Stimulated activated CD8-positive, alpha-beta memory T cell treated with anti-CD3 and anti-CD28 coated beads, Interleukin-4, amount 100 ng/mL, for 4 hours (primary cell): ENCODE data around the gene CHST8.

Experiments
- DNase-seq, 2 donors: peaks; one replicate each; pipeline ENCODE4 v3.0.0-alpha.2; 2020; ENCODE audit warnings: low read depth in 2 of 2, low spot score in 1 of 2

Gene CHST8

DNA sequence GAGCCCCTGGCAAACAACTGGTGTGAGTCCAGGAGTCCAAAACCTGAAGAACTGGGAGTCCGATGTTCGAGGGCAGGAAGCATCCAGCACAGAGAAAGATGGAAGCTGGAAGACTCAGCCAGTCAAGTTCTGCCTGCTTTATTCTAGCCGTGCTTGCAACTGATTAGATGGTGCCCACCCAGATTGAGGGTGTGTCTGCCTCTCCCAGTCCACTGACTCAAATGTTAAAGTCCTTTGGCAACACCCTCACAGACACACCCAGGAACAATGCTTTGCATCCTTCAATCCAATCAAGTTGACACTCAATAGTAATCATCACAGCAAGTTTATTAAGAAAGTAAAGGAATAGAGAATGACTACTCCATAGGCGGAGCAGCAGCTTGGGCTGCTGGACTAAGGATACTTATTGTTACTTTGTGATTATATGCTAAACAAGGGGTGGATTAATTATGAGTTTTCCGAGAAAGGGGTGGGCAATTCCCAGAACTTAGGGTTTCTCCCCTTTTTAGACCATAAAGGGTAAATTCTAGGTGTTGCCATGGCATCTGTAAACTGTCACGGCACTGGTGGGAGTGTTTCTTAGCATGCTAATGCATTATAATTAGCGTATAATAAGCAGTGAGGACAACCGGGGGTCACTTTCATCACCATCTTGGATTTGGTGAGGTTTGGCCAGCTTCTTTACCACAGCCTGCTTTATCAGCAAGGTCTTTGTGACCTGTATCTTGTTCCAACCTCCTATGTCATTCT lies 109.3 kb downstream of the CHST8 start:
- no peak for DNase-seq

- DNase-seq = no peak
These were observed 110.1 kb downstream of the CHST8 start for GRCh38 chr19:33731881-33732280.

- no peak for DNase-seq
These were observed 113.2 kb downstream of the CHST8 start for GRCh38 chr19:33734913-33735312.

GRCh38 chr19:33736158-33736557 lies 114.4 kb downstream of the CHST8 start:
- DNase-seq = no peak

DNA sequence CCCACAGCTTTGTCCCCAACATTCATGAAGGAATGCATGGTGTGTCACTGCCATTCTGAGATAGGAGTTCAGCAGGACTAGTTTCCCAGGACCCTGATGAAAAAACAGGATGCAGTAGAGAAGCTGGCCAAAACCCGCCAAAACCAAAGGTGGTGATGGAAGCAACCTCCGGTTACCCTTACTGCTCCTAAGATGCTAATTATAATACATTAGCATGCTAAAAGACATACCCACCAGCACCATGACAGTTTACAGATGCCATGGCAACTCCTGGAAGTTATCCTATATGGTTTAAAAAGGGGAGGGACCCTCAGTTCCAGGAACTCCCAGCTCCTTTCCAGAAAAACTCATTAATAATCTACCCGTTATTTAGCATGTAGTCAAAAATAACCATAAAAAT lies 115.0 kb downstream of the CHST8 start:
- no peak for DNase-seq

GRCh38 chr19:33737681-33738371 lies 116.1 kb downstream of the CHST8 start:
- no peak for DNase-seq

DNA sequence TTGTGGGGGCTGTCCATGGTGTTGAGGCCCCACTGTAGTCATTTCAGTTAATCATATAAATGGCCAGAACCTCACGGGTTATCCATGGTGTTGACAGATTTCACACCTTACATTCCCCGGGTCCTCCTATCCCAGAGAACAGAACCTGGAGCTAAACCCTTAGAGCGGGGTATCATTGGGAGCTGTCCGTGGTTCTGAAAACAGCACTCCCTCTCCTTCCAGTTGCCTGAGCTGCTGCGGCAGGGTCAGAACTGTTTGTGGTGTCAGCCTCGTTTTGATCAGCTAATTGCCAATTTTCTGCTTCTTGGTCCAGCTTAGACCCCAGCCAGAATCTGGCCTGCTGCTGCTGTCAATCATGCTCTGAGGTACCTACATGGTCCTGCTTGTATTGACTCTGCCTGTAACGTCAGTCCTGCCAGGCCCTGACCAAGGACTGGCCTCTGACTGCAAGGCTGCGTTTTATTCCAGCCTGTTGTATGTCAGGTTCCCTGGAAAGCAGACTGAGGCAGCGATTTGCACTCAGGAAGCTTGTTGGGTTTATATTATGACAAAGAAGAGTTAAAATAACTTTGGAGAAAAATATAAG lies 119.2 kb downstream of the CHST8 start:
- DNase-seq = no peak

DNA sequence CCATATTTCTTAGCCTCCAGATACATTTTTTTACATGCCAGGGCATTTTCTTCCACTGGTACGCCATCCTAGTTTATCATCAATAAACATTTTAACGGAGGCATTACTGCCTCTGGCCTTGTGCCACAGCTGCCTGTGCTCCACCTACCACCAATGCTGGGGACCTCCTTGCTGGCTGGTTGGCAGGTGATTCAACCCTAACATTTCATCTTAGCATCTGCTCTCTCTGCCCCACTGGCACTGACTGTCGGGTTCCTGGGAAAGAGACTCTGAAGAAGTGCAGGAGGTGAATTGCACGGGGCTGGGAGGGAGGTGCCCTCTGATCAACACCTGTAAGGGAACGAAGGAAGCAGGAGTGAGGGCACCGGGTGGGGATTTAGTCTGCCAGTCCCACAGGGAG lies 123.5 kb downstream of the CHST8 start:
- DNase-seq = no peak

DNA sequence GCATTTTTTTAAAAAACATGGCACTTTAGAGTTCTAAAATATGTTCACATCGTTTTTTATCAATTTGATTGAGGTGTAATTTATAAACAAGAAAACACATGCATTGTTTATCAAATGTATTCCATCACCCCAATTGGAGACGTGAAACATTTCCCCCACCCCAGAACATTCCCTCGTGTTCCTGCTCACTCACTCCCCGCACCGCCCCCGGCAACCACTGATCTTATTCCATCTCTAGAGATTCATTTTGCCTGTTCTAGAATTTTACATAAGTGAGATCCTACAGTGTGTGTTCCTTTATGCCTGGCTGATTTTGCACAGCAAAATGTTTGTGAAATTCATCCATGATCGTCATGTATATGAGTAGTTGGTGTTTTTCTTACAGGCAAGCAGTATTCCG lies 124.4 kb downstream of the CHST8 start:
- no peak for DNase-seq

DNA sequence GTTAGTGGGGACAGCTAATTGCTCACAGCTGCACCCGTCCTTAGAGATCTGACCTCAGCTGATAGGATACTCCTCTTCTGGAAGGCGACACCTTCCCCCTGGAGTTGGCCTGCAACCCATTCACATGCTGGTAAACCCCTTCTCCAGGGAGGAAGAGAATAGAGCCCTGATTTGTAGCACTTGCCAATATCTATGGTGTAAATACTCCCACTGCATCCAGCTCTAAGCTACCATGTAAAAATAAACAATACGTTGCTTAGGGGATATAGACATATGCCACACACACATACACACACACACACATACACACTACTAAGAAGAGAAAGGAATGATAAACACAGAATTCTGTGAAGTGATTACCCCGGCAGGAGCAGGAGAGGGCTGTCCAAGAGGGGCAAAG lies 125.5 kb downstream of the CHST8 start:
- DNase-seq = no peak

DNA sequence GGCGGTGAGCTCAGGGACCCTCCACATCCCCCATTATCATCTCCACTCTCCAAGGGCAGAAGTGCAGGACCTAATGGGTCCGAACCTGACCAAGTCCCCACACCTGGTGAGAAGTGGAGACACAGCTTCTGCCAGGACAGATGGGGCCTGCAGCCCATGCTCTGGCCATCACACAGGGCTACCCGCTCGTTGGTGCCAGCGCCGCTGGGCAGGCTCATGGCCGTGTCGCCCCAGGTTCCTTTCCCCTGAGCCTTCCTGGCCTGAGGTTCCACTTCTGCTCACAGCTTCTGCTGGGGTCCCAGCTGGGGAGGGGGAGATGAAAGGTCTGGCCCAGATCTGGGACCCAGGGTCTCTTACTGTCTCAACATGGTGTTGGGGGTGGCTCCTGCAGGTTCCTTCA lies 126.5 kb downstream of the CHST8 start:
- no peak for DNase-seq

DNA sequence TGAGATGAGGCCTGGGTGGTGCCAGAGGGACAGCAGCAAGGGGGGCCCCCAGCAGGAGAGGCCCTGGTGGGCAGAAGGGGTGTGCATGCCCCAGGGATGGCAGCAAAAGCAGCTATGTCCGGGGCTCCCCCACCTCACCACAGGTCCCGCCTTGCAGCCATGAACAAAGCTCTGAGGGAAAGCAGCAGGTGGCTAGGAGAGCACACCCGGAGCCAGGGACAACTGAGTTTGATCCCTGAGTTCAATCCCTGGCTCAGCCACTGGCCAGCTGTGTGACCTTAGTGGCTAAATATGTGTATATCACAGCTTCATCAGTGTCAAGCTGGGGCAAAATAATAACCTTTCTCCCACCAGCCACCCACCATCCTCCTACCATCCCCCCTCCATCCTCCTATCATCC lies 127.3 kb downstream of the CHST8 start:
- DNase-seq = no peak

DNA sequence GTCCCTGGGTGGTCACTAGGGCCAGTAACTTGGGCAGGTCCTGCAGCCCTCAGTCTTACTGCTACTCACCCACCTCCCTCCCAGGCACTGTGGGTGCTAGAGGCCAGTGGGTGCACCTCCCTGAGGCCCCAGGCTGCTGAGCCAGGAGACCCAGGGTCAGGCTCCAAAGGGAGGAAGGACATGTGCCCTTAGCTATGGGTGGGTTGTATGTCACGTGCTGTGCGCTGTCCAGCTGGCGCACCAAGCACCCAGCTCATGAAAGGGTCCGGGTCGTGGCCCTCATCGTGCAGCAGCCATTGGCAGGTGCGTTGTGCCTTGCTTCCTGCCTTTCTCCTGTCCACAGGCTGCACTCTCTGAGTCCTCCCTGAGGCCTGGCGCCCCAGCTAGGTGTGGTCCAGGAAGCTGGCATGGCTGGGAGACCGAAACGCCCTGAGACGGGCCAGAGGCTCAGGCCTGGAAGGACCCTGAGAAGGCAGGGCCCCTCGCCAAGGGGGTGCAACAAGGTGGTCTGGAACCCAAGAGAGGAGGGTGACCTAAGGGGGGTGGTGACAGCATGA lies 127.9 kb downstream of the CHST8 start:
- DNase-seq = no peak

GRCh38 chr19:33750587-33751435 lies 129.1 kb downstream of the CHST8 start:
- DNase-seq = no peak

DNA sequence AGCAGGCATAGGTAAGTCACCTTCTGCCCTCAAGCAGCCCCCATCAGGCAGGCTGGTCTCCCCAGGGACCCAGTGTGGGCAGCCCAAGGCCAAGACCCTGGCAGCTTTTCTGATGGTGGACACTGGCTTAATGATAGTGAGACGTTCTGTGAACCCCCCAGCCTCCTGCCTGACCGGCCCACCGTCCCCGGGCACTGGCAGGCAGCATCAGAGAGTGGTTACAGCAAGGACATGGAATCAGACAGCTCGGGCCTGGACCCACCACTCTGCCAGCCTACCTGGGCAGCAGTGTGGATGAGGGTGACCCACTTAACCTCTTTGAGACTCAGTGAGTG lies 129.7 kb downstream of the CHST8 start:
- no peak for DNase-seq

GRCh38 chr19:33752018-33752800 lies 130.5 kb downstream of the CHST8 start:
- no peak for DNase-seq

DNA sequence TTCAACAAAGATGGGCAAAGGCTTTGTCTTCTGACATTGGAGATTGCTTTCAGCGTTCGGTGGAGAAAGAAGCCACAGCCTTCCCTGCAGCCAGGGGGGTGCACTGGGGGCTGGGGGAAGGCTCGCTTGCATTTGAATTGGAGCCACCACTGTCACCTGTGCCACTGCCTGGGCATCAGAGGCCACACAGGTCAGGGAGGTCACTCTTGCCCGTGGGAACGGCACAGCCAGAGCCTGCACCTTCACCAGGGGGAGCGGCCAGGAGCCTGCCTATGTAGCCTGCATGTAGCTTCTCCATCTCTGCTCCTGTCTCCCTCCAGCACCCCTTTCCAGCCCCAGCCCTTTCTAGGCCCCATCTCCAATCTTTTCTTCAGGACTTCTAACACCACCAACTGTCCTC lies 131.2 kb downstream of the CHST8 start:
- no peak for DNase-seq

DNA sequence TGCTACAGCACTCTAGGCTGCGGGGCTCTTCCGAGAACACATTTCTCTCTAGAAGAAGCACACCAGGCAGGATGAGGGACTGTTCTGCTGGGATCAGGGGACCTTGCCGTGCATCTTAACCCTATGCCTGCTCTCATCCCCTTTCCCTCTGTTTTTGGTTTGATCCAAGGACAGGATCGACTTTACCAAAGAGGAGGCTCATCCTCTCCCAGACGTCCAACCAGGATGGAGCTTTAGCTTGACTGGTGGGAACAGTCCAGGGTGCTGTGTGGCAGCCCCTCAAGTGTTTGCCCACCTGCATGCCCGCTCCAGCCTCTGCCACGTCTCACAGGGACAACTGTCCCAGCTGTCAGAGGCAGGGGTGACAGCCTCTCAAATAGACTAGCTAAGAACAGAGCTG lies 132.6 kb downstream of the CHST8 start:
- DNase-seq = no peak

DNA sequence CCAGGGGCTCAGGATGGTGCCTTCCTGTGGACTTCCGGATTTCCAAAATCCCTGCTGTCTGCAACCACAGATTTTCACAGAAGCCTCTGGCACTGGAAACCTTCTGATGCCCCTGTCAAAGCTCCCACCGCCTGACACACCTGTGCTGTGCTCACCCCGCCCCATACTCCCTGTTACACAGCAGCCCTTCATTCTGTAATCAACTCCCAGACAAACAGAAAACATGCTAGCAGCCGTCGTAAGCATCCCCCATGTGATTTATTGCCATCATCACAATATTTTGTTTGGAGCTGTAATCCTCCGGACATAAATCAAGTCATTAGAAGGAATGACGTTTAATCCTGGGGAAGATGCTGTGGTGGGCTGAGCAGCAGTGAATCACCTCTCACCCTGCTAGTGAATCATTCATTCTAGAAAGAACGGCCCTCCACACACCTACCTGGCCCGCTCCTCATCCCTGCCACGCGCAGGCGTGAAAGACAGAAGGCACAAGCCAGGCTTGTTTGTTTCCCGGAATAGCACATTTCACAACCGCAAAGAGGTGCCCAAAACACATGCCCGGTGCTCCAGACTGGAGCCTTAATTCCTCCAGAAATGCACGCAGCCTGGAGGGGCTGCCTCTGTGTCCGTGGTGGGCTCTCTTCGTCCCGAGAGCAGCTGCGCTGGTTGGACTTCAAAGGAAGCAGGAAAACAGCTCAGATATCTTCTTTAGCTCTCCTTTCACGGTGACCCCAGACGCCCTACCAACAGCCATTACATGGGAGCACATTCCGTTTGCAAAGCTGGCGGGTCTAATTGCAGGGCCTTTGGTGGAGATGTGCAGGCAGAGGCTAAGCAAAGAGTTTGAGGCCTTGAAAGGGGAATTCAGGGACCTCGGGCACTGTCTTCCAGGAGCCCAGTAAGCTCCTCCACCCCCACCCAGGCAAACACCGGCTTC lies 133.6 kb downstream of the CHST8 start:
- DNase-seq = no peak

DNA sequence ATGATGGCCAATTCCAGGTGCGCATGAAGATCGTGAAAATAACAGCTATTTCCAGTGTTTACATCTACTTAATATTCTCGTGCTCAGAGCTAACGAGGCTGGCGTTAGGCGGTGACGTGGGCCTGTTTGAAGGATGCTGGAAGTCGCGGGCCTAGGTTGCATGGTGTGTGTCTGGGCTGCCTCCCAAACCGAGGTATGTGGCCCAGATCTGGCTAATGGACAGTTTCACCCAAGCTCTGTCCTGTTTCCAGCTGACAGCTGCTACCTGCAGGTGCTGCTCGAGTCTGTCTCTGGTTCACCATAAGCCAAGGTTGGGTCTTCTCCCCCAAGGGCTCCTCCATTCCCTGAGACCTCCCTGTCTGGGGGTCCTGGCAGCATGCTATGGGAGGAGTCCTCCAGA lies 134.4 kb downstream of the CHST8 start:
- DNase-seq = no peak
